NCI-H526 treated with DMSO at 0.1 percent for 48 hours (cell line): Measurements from ENCODE around the gene SPATA16.
A peak's percentile ranks its signal among the peaks of the same experiment; 100 is the strongest.
"Not testable (repeated sequence)": the region's sequence is repeated elsewhere in the genome, so short reads cannot be mapped to it uniquely, and the experiment has no call there.

Source experiments
- DNase-seq: peaks from one replicate; lab custom pipeline; 2025; lab: John Stamatoyannopoulos, UW

Gene SPATA16

GRCh38 chr3:172877011-172877410 is 264.0 kb downstream of the SPATA16 start:
- DNase-seq: no peak

GRCh38 chr3:172876297-172876696 is 264.7 kb downstream of the SPATA16 start:
- no peak for DNase-seq

GRCh38 chr3:172875039-172875438 is 266.0 kb downstream of the SPATA16 start:
- DNase-seq: peak; percentile 69

GRCh38 chr3:172869784-172870518 is 271.1 kb downstream of the SPATA16 start:
- DNase-seq: no peak

GRCh38 chr3:172869368-172869771 is 271.7 kb downstream of the SPATA16 start:
- DNase-seq: no peak

GRCh38 chr3:172868582-172869200 is 272.3 kb downstream of the SPATA16 start:
- DNase-seq: no peak

GRCh38 chr3:172866726-172867350 is 274.2 kb downstream of the SPATA16 start:
- DNase-seq: not testable (repeated sequence)

GRCh38 chr3:172859041-172859440 is 282.0 kb downstream of the SPATA16 start:
- no peak for DNase-seq

- no peak for DNase-seq
These were observed 284.0 kb downstream of the SPATA16 start for GRCh38 chr3:172856795-172857742.

GRCh38 chr3:172855037-172855436 is 286.0 kb downstream of the SPATA16 start:
- DNase-seq: no peak

- DNase-seq: no peak
These were observed 286.9 kb downstream of the SPATA16 start for GRCh38 chr3:172853921-172854666.

- DNase-seq: no peak
These were observed 288.0 kb downstream of the SPATA16 start for GRCh38 chr3:172853005-172853404.

GRCh38 chr3:172848910-172849309 is 292.1 kb downstream of the SPATA16 start:
- no peak for DNase-seq

GRCh38 chr3:172847292-172847691 is 293.7 kb downstream of the SPATA16 start:
- DNase-seq: no peak

- DNase-seq: peak; percentile 7
These were observed 294.3 kb downstream of the SPATA16 start for GRCh38 chr3:172846706-172847105.

GRCh38 chr3:172846103-172846561 is 294.9 kb downstream of the SPATA16 start:
- no peak for DNase-seq

- no peak for DNase-seq
These were observed 296.6 kb downstream of the SPATA16 start for GRCh38 chr3:172844428-172844827.

GRCh38 chr3:172840913-172841312 is 300.1 kb downstream of the SPATA16 start:
- no peak for DNase-seq

GRCh38 chr3:172840463-172840862 is 300.6 kb downstream of the SPATA16 start:
- DNase-seq: no peak

- no peak for DNase-seq
These were observed 301.4 kb downstream of the SPATA16 start for GRCh38 chr3:172839679-172840078.
